GM12878 (cell line): ENCODE measurements around the gene TRIM13. TPM values are rescaled to one million over a fixed set of nuclear protein-coding genes. Genes with fewer than 3 reads are reported as not detected.

Experiments
- ATAC-seq: fragments of 200-7000 bp; cut with Tn5 transposase; 3 replicates; pipeline ENCODE4 v1.9.1; 2020; ENCODE audit warnings: mild to moderate bottlenecking, moderate library complexity
- BruUV-seq: library from RNA; stranded (reverse); fragments of 400-500 nt; replicated peaks from 2 replicates; lab custom pipeline; 2021; lab: Mats Ljungman, UMichigan
- CTCF ChIA-PET: fragments of 300-600 bp; sonication (Branson Sonifier 250); formaldehyde crosslinking; extraction: SDS; loops from one replicate; lab custom pipeline; 2021; ENCODE audit warnings: inconsistent platforms; lab: Yijun Ruan, JAX
- POLR2A ChIA-PET: fragments of 350-600 bp; formaldehyde crosslinking; extraction: SDS; loops from one replicate; lab custom pipeline; 2021; ENCODE audit warnings: inconsistent platforms; lab: Charles Lee
- RAD21 ChIA-PET: fragments of 300-600 bp; sonication (Branson Sonifier 250); formaldehyde crosslinking; loops from one replicate; lab custom pipeline; 2023; ENCODE audit warnings: antibody characterized with exemption; ENCODE audit not compliant: unreplicated experiment; lab: Charles Lee
- SMC1A ChIA-PET: fragments of 300-600 bp; sonication (Branson Sonifier 250); formaldehyde crosslinking; loops from one replicate; lab custom pipeline; 2023; ENCODE audit not compliant: unreplicated experiment, uncharacterized antibody; lab: Charles Lee
- DNase-seq: peaks from one replicate; pipeline ENCODE4 v3.0.0-alpha.2; 2011; ENCODE audit warnings: low read depth, low spot score
- FAIRE-seq: peaks from 3 replicates; lab custom pipeline; 2011; peaks lifted over from hg19 to GRCh38; lab: Jason Lieb, UNC
- H2AFZ ChIP-seq: 2 replicates; pipeline ENCODE4 v1.6.0; 2011; ENCODE audit warnings: low read depth, low read length, control low read depth; ENCODE audit not compliant: control insufficient read depth
- H3K27ac ChIP-seq: 2 replicates; pipeline ENCODE4 v1.5.1; 2011; ENCODE audit warnings: control low read depth; ENCODE audit not compliant: control insufficient read depth, insufficient read depth
- H3K27me3 ChIP-seq, 2 experiments: replicated peaks in 1 of 2; 2 replicates each; pipeline versions ENCODE4 v1.6.0 to v1.6.1; 2011; ENCODE audit warnings: low read length in 1 of 2; ENCODE audit not compliant: control insufficient read depth in 2 of 2, insufficient read depth in 2 of 2
- H3K36me3 ChIP-seq, 2 experiments: 2 replicates each; pipeline ENCODE4 v1.5.1; 2011; ENCODE audit warnings: low read length in 1 of 2; ENCODE audit not compliant: control insufficient read depth in 2 of 2, insufficient read depth in 2 of 2
- H3K4me1 ChIP-seq: 2 replicates; pipeline ENCODE4 v1.6.1; 2011; ENCODE audit warnings: mild to moderate bottlenecking, low read length, moderate library complexity, mixed read lengths; ENCODE audit not compliant: control insufficient read depth, insufficient read depth
- H3K4me2 ChIP-seq: 2 replicates; pipeline ENCODE4 v1.6.0; 2011; ENCODE audit warnings: control low read depth; ENCODE audit not compliant: control insufficient read depth, insufficient read depth
- H3K4me3 ChIP-seq: fragments of 200-600 bp; sonication (generic); 2 replicates; pipeline ENCODE4 v1.5.1; 2016
- H3K79me2 ChIP-seq: 2 replicates; pipeline ENCODE4 v1.6.0; 2011; ENCODE audit warnings: low read length; ENCODE audit not compliant: control insufficient read depth, insufficient read depth
- H3K9ac ChIP-seq: 2 replicates; pipeline ENCODE4 v1.8.0; 2011; ENCODE audit warnings: low read length, control low read depth, mixed read lengths; ENCODE audit not compliant: control insufficient read depth, insufficient read depth
- H3K9me3 ChIP-seq: replicated peaks from 3 replicates; pipeline ENCODE4 v1.5.1; 2011; ENCODE audit warnings: mild to moderate bottlenecking, low read length; ENCODE audit not compliant: control insufficient read depth, insufficient read depth
- H4K20me1 ChIP-seq: 2 replicates; pipeline ENCODE4 v1.6.0; 2011; ENCODE audit not compliant: control insufficient read depth, insufficient read depth
- HDAC2 ChIP-seq: fragments of 200-600 bp; sonication (generic); IDR thresholded peaks from 2 replicates; pipeline ENCODE4 v1.6.1; 2017
- HSF1 ChIP-seq: fragments of 150-350 bp; IDR thresholded peaks from 2 replicates; pipeline ENCODE4 v1.6.1; 2014; ENCODE audit warnings: mild to moderate bottlenecking, low read depth, low read length
- MLLT1 ChIP-seq: fragments of 450-650 bp; IDR thresholded peaks from 2 replicates; pipeline ENCODE4 v1.6.1; 2016; ENCODE audit warnings: mild to moderate bottlenecking
- NFXL1 ChIP-seq: fragments of 450-650 bp; IDR thresholded peaks from 2 replicates; pipeline ENCODE4 v1.6.1; 2017; ENCODE audit warnings: antibody characterized with exemption, mild to moderate bottlenecking, borderline replicate concordance
- POLR2AphosphoS2 ChIP-seq: IDR thresholded peaks from 2 replicates; pipeline ENCODE4 v1.6.1; 2011; ENCODE audit warnings: low read depth, mild to moderate bottlenecking, low read length, improper control_type of control experiment, moderate library complexity
- SKIL ChIP-seq: fragments of 450-650 bp; IDR thresholded peaks from 2 replicates; pipeline ENCODE4 v1.6.1; 2017; ENCODE audit warnings: mild to moderate bottlenecking, low read depth, inconsistent platforms; ENCODE audit not compliant: poor library complexity, severe bottlenecking
- SMAD1 ChIP-seq: fragments of 450-650 bp; IDR thresholded peaks from 2 replicates; pipeline ENCODE4 v1.6.1; 2018; ENCODE audit warnings: mild to moderate bottlenecking, low read depth; ENCODE audit not compliant: partially characterized antibody
- SP1 ChIP-seq: IDR thresholded peaks from one replicate; pipeline ENCODE4 v1.6.1; 2011; ENCODE audit warnings: low read depth, low read length
- TAF1 ChIP-seq: IDR thresholded peaks from 2 replicates; pipeline ENCODE4 v1.6.1; 2011; ENCODE audit warnings: mild to moderate bottlenecking, low read depth, low read length, borderline replicate concordance
- ZBTB11 ChIP-seq: fragments of 450-650 bp; formaldehyde crosslinking; IDR thresholded peaks from 2 replicates; pipeline ENCODE4 v1.5.0; 2022; ENCODE audit warnings: mild to moderate bottlenecking, missing genetic modification characterization
- ZBTB33 ChIP-seq: fragments of 450-650 bp; IDR thresholded peaks from 2 replicates; pipeline ENCODE4 v1.6.1; 2017; ENCODE audit warnings: mild to moderate bottlenecking
- ZNF24 ChIP-seq: fragments of 450-650 bp; IDR thresholded peaks from 2 replicates; pipeline ENCODE4 v1.6.1; 2017; ENCODE audit warnings: antibody characterized with exemption, mild to moderate bottlenecking
- WGBS: methylation state at CpG from one replicate; pipeline ENCODE4 v1.1.6; 2016; ENCODE audit warnings: low lambda C conversion rate; ENCODE audit not compliant: insufficient replicate concordance, insufficient coverage; ENCODE audit errors: missing lambda C conversion rate; 5-methylcytosine and 5-hydroxymethylcytosine counted together
- in situ Hi-C: fragments of 300-500 bp; cut with MboI; formaldehyde crosslinking; loops from 9 replicates; pipeline ENCODE4 v1.14.3; 2018; ENCODE audit warnings: mixed read lengths
- intact Hi-C: fragments of 100-400 bp; cut with micrococcal nuclease; formaldehyde crosslinking; loops from one replicate; pipeline ENCODE4 v1.14.2; 2022; ENCODE audit not compliant: unreplicated experiment
- polyA plus RNA-seq, 11 experiments: library from polyadenylated mRNA; depleted of rRNA in 4 of 11; unstranded in 6 of 11; stranded (reverse) in 5 of 11; fragments of >200 nt; fragmentation: Nextera tagmentation in 4 of 11; fragmentation: Illumina TruSeq in 1 of 11; extraction: Ambion mirVana in 4 of 11; extraction: Trizol in 1 of 11; gene quantifications; 1 replicate in 1 of 11; 2 replicates in 10 of 11; pipeline versions ENCODE4 v1.2.1 to v1.2.3, GENCODE V29; 2011 to 2016; ENCODE audit warnings: inconsistent platforms in 2 of 11, missing spikeins in 2 of 11, low read depth in 1 of 11
- total RNA-seq, 4 experiments: library from RNA; depleted of rRNA in 3 of 4; stranded (reverse); fragments of >200 nt in 3 of 4; fragmentation: Illumina TruSeq in 1 of 4; extraction: Trizol in 1 of 4; gene quantifications; 2 replicates each; pipeline versions ENCODE4 v1.2.1 to v1.2.3, GENCODE V29; 2013 to 2021

Gene TRIM13
- total and polyA plus RNA-seq, 10 of the 15 experiments (the other 5 are each of a cell fraction or from before 2014, with no cell fraction given) = 15.4 to 33.8 (median 21.0) TPM

GRCh38 chr13:50014386-50014785 lies 17.5 kb downstream of the TRIM13 start (continued):
- no peak for TF ChIP-seq MLLT1
- no peak for TF ChIP-seq HDAC2
- TF ChIP-seq SMAD1 = no peak
- no peak for TF ChIP-seq TAF1

GRCh38 chr13:50015258-50015657 lies 18.4 kb downstream of the TRIM13 start, which contains the start of gene KCNRG:
Gene KCNRG, plus strand, starts transcription at chr13:50015444. Its CDS starts 50 bp downstream, at chr13:50015494.
- intact Hi-C loops (no loop called here), in situ Hi-C loops (no loop called here)
- DNase-seq = no peak
- H3K4me2 ChIP-seq = no peak within 1 kb of the TSS
- no peaks in the 10 kb centered on the region for H3K4me1 ChIP-seq
- peaks cover 0 to 17% of the 10 kb centered on the region in 2 experiments; a peak in 3 of 4 replicates for H3K36me3 ChIP-seq
- H2AFZ ChIP-seq = no peak within 1 kb of the TSS
- SMC1A ChIA-PET = interaction anchor here (1.0 kb wide), 1 partner anchor 19 kb away, joined by 3 read pairs; no protein-coding TSS in a partner anchor
- WGBS = 78% methylated on average over 5 of the region's 5 CpGs
- H3K27ac ChIP-seq = no peak within 1 kb of the TSS
- no peak for FAIRE-seq
- H4K20me1 ChIP-seq = no peaks in the 10 kb centered on the region
- H3K27me3 ChIP-seq = no peaks in the 10 kb centered on the region
- TF ChIP-seq SP1 (no peak), POLR2AphosphoS2 (no peak), ZBTB33 (no peak), HSF1 (no peak), ZNF24 (no peak), ZBTB11 (CRISPR knock-in tag) (no peak), SKIL (no peak), NFXL1 (no peak)
- TF ChIP-seq, all 136 proteins: peak for 0
- Histone ChIP-seq H3K9ac (no peak within 1 kb of the TSS), H3K79me2 (peaks cover 1% of the 10 kb centered on the region), H3K4me3 (no peak within 1 kb of the TSS), H3K9me3 (no peaks in the 10 kb centered on the region)
- RAD21 ChIA-PET = no interaction called here
- POLR2A ChIA-PET = no interaction called here
- ATAC-seq = no peak
- CTCF ChIA-PET = interaction anchor here (1.6 kb wide), 1 partner anchor 18 kb away, joined by 5 read pairs; the partner anchor contains the start of gene TRIM13
- no TSS peak for BruUV-seq
